Muscle of arm (tissue), 12 donors: Measurements from ENCODE around the gene FOXP3. TPM values are rescaled to one million over a fixed set of nuclear protein-coding genes. Genes with fewer than 3 reads are reported as not detected.

Source experiments
- DNase-seq: peaks from one replicate; pipeline ENCODE4 v3.0.0-alpha.2; 2013
- polyA plus RNA-seq, 12 donors: library from polyadenylated mRNA; unstranded; fragments of 120-200 nt; gene quantifications; one replicate each; pipeline ENCODE4 v1.2.1, GENCODE V29; 2013; ENCODE audit not compliant: insufficient read length in 12 of 12

The FOXP3 gene
- polyA plus RNA-seq, 12 donors = 0.25 to 1.9 (median 0.47) TPM; not detected in 2

DNA sequence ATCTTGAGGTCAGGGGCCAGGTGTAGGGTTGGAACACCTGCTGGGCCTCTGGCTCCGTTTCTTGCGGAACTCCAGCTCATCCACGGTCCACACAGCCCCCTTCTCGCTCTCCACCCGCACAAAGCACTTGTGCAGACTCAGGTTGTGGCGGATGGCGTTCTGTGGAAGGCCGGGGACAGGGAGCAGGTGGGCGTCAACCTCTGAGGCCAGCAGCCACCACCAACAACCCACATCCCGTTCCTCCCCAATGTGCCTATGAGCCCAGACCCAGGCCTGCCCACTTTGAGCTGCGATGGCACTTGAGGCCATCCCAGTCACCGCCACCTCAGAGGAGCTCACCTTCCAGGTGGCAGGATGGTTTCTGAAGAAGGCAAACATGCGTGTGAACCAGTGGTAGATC is 13.2 kb downstream of the FOXP3 start:
- no peak for DNase-seq

DNA sequence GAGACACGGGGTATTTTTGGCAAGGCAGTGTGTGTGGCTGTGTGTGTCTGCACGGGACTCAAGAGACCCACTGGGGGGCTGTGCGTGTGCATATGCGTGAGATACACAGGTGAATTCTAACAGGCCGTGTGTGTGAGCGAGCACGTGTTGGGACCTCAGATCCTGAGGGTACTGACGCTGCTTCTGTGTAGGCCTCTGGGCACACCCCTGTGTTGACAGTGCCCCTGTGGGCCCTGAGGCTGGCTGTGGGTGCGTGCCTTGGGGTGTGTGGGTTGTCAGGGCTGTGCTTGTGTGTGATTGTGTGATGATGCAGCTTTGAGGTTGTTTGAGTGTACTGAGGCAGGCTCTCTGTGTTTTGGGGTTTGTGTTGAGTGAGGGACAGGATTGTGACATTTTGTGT is 13.9 kb downstream of the FOXP3 start:
- no peak for DNase-seq

DNA sequence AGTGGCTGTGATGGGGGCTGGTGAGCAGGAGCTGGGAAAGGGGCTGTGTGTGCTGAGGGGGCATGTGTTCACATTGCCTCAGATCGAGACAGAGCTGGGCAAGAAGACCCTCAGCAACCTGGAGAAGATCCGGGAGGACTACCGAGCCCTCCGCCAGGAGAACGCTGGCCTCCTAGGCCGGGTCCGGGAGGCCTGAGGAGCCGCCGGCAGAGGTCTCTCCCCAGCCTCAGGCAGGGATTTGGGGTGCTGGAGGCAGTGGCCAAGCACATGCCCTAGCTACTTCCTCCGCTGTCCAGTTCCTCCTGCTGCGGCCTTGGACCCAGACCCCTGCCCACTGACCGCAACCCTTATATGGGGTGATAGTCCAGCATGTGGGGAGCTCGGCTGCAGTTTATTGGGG is 14.4 kb downstream of the FOXP3 start:
- DNase-seq = no peak

DNA sequence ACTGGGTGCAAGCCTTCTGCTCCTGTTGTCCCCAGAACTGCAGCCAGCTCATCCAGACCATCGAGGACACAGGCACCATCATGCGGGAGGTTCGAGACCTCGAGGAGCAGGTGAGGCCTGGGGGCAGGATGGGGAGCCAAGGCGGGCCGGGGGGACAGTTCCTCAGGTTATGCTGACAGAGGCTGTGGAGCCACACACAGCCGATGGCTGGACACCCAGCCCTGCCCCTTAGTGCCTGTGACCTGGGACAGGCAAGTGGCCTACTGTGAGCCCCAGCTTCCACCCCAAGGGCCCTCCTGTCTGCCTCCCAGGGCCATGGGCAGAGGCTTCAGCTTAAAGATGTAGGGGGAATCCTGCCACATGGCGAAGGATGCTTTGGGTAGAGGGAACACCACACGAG is 14.9 kb downstream of the FOXP3 start:
- DNase-seq = no peak

DNA sequence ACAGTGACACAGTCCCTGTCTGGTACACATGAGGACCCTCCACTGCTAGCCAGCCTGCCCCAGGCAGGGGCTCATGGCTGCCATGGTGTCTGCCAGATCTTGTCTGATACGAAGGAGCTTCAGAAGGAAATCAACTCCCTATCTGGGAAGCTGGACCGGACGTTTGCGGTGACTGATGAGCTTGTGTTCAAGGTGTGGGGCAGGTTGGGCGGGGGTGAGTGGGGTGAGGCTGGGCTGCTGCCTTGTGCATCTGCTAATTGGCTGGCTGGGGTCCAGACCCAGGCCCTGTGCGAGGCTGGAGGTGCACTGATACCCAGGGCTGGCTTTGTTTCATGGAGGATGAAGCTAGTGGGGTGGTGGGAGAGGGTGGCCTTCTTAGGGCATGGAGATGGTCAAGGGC is 15.4 kb downstream of the FOXP3 start:
- DNase-seq = no peak

DNA sequence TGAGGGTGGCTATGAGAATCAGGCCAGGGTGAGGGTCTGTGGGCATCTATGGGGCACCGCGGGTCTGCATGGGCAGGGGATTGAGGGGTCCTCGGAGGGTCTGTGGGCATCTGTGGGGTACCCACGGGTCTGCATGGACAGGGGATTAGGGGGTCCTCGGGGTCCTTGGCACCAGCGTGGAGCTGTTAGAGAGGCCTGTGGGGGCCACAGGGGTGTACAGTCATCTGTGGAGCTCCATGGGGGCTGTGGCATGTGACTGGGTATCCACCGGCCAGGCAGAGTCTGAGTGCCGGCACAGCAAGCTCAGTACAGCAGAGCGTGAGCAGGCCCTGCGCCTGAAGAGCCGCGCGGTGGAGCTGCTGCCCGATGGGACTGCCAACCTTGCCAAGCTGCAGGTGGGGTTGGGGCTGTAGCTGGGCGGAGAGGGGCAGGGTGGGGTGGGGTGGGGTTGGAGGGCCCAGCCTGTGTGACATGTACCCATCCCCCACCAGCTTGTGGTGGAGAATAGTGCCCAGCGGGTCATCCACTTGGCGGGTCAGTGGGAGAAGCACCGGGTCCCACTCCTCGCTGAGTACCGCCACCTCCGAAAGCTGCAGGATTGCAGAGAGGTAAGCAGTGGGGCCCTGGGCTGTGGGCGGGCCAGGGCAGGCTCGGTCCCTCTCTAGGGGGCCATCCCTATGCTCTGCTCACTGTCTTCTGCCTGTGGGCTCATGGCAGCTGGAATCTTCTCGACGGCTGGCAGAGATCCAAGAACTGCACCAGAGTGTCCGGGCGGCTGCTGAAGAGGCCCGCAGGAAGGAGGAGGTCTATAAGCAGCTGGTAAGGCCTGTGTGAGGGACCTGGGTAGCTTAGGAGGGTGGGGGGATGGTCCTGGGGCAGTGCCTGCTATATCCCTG is 16.3 kb downstream of the FOXP3 start:
- DNase-seq = no peak

DNA sequence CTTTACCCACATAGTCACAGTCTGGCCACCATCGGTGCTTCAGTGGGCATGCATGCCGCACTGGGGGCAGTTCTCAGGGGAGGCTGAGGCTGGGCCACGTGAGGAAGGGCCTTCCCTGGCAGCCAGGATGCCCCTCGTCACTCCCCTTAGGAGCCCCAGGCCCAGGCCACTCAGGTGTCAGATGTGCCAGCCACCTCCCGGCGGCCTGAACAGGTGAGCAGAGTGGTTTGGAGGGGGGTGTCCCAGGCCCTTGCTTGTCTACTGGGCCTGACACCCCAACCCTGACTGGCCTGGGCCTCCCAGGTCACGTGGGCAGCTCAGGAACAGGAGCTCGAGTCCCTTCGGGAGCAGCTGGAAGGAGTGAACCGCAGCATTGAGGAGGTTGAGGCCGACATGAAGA is 17.2 kb downstream of the FOXP3 start:
- DNase-seq = no peak

DNA sequence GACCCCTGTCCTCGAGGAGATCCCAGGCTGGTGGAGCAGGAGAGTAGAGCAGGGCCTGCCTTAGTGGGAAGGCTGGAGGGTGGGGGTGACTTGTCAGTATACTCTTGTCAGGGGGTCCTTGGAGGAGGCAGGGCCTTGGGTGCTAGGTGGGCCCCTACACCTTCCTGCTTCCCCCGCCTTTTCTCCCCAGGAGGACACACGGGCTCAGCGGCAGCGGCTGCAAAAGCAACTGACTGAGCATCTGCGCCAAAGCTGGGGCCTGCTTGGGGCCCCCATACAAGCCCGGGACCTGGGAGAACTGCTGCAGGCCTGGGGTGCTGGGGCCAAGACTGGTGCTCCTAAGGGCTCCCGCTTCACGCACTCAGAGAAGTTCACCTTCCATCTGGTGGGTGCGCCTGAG is 18.0 kb downstream of the FOXP3 start:
- DNase-seq = no peak

DNA sequence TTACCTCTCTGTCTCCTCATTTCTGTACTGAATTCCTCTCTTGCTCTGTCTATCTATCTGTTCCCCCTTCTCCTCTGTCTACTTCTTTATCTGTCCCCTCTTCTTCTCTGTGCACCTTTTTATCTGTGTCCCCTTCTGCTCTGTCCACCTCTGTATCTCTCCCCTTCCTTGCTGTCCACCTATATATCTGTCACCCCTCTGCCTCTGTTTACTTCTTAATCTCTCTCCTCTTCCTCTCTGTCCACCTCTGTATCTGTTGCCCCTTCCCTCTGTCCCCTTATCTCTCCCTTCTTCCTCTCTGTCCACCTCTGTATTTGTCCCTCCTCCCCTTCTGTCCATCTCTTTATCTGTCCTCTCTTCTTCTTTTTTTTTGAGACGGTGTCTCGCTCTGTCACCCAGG is 20.3 kb downstream of the FOXP3 start:
- DNase-seq = no peak

DNA sequence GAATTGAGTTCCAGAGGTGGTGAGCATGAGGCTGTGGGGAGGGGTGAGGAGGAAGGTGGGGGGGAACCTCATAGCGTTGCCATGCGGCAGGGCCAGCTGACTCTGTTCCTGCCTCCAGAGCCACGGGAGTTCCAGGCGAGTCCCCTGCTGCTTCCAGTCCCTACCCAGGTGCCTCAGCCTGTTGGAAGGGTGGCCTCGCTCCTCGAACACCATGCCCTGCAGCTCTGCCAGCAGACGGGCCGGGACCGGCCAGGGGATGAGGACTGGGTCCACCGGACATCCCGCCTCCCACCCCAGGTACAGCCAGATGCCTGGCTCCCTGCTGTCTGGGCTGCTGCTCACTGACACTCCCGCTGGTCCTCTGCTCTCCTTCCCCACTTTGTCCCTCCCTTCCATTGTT is 21.3 kb downstream of the FOXP3 start:
- no peak for DNase-seq

DNA sequence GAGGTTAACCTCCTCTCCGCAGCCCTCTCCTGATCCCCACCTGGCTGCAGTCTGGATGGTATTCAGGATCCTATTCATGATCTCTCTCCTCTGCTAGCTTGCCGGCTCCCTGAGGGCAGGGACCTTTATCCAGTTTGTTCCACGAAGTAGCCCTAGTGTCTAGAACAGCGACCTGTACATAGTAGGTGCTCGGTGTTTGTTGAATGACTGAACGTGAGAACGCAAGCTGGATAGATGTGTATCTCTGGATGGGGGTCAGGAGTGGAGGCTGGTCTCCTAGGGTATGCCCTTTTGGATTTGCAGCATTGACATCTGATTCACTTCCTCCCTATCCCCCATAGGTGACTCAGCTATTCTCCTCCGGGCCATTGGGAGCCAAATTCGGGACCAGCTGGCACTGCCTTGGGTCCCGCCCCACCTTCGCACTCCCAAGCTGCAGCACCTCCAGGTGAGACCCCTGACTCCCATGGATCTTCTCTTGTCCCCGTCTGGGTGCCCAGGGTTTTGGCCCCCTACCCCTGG is 21.9 kb downstream of the FOXP3 start:
- DNase-seq = no peak

DNA sequence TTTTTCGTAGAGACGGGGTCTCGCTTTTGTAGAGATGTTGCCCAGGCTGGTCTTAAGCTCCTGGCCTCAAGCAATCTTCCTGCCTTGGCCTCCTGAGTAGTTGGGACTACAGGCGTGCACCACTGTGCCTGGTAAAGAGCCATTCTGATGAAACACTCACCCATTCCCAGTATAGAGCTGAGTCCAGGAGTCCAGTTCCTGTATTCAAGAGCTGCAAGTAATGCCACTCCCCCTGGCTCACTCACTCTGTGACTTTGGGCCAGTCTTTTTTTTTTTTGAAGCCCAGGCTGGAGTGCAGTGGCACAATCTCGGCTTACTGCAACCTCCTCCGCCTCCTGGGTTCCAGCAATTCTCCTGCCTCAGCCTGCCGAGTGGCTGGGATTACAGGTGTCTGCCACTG is 25.8 kb downstream of the FOXP3 start:
- no peak for DNase-seq

DNA sequence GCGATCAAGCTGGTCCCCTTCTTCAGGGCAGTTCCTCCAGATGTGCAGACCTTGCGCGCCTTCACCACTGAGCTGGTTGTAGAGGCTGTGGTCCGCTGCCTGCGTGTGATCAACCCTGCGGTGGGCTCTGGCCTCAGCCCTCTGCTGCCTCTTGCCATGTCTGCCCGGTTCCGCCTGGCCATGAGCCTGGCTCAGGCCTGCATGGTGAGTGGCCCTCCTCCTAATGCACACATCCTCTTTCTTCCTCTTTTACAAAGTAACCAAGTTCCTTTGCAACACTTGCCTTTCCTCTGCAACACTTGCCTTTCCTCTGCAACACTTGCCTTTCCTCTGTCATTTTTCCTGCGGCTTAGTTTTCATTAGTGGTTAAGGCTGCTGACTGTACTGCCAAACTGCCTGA is 27.4 kb downstream of the FOXP3 start:
- DNase-seq = no peak

DNA sequence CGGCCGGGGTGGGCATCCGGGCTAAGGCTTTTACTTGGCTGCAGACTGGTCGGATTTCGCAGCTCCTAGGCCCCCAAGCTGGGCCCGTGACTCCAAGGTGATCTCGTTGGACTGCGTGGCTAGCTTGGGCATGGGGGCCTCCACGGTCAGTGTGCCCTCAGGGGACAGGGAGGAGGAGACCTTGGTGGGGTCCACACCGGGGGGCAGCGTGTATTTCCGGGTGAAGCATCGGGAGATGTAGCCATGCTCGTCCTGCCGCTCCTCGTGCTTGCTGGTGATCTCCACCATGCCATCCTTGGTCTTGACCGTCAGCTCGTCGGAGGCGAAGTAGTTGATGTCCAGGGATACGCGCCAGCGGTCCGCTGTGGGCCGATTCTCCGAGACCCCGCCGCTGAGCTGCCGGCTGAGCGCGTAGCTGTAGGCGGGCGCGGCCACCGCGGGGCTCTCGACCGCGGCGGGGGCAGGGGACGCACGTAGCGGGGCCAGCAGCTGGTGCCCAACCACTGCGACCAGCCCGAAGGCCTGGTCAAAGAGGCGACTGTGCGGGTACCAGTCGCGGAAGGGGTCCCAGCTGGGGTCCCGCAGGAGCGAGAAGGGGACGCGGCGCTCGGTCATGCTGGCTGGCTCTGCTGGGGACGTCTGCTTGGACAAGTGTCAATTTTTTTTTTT is 30.5 kb downstream of the FOXP3 start:
- DNase-seq = no peak

DNA sequence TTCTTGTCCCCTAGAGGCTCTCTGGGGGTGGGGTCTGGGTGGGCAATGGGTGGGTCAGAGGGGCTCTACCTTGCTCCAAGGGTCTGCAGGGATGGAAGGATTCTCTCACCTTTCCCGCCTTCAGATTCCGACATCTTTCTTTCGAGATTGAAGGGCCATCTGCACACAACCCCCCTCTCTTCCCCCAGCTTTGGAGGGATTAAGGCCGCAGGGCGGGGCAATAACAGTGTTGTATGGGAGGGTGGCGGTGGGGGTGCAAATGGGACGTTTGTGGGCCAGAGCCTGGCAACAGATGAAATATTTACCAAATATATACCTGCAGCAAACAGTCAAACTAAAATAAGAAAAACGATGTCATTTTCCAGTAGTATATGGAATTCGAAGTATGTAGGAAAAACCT is 31.3 kb downstream of the FOXP3 start, which contains the start of gene CACNA1F:
Gene CACNA1F, minus strand, starts transcription at position 165 of the 400 bp plus-strand sequence. Its CDS starts 31 bp downstream, at position 134.
- no peak for DNase-seq

DNA sequence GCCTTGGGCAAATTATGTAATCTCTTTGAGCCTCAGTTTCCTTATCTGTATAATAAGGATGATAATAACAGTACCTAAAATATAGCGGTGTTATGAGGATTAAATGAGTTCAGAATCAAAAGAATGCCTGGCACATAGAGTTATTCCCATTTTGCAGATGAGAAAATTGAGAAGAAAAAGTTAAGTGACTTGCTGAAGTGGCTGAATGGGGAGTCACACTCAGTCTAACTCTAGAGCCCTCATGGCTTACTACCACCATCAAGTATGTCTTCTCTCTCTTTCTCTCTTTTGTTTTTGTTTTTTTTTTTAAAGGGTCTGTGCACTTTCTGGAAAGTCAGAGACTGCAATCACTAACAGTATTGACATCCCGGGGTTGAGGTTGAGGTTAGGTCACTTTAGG is 32.0 kb downstream of the FOXP3 start:
- DNase-seq = no peak

DNA sequence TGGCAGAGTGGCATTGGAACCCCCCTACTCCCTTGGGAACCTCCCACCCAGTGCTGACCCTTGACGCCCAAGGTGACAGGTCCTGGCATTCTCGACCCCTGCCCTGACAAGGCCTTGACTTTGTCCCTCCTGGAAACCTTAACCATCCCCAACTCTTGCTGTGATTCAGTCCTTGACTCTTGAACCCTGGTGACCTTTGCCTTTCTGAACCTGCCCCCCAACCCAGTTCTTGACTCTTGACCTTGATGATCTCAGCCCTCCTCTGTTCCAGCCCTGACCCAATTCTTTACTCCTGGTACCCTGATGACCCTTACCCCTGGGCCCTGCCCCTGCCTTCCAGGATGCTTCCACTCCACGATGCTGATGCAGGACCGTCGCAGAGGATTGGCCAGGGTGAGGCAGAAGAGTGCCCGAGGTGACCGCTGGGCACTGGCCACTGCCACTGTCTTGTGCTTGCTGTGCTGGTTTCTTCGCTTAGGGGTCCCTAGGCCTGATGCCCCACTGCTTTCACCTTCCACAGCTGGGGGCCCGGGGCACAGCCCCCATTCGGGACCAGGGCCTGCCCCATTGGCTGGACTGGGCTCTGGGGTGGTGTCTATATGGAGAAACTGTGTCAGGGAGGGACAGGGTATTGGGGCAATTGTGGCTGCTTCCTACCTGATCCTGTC is 33.0 kb downstream of the FOXP3 start:
- DNase-seq = no peak

DNA sequence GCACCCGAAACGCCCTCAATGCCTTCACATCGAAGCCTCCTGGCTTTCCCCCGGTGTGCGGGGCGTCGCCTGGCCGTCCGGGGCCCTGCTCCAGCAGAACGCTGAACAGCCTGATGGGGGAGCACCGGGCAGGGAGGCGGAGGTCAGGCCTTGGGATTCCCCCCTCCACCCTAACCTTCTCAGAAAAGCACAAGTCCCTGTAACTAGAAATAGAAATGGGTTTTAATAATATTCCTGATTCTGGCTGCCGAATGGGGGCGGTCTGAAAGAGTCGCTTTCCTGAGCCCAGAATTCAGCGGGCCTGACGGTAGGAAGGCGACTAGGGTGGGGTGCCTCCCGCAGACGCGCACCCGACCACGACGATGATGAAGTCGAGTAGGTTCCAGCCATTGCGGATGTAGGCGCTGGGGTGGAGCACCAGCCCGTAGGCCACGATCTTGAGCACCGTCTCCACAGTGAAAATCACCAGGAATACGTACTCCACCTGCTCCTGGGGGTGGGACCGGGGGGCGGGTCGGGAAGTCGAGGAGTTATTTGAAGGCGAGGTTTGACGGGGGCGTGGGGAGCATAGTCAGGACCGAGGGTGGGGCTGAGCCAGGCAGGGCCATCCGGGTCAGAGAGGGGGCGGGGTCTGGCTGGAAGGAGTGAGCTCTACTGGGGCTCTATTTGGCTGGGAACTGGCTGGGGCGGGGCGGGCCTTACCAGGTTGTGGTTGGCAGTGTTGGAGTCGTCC is 33.8 kb downstream of the FOXP3 start:
- no peak for DNase-seq

DNA sequence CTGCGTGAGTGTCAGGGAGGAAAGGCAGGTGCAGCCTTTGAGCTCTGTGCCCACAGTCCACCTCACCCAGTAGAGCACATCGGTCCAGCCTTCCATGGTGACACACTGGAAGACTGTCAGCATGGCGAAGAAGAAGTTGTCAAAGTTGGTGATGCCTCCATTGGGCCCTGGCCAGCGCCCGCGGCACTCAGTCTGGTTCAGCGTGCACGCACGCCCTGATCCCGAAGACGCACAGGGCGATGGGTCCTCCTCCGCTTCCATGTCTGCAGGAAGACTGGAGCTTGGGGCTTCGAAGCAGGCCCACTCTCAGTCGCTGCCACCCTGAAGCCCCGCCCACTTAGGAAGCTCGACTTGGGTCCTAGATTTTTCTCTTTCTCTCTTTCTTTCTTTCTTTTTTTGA is 36.3 kb downstream of the FOXP3 start:
- no peak for DNase-seq

DNA sequence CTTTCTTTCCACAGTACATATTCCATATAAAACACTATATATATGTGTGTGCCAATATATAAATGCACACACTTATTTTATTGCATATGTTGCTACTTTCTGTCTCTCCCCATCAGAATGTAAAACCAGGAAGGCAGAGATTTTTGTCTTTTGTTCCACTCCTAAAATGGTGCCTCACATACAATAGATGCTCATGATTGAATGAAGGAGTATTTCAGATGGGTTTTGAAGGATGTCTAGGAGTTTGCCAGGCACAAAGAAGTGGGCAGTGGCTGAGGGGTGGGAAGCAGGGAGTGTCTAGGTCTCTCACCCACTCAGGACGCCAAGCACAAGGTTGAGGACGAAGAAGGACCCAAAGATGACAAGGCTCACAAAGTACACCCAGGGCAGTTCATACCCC is 36.8 kb downstream of the FOXP3 start:
- DNase-seq = no peak

DNA sequence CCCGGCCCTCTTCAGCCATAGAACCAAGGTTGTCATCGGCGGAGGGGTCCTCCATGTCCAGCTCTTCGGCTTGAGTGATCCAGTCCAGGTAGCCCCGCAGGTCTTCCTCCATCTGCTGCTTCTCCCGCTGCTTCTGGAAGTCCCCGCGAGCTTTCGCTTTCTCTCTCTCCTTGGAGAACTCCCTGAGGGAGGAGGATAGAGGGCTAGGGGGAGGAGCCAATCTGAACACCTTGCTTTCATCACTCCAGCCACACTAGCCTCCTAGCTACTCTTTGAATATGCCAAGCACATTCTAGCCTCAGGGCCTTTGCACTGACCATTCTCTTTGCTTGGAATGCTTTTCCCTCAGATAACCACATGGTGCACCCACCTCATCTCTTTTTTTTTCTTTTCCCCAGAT is 37.6 kb downstream of the FOXP3 start:
- no peak for DNase-seq

DNA sequence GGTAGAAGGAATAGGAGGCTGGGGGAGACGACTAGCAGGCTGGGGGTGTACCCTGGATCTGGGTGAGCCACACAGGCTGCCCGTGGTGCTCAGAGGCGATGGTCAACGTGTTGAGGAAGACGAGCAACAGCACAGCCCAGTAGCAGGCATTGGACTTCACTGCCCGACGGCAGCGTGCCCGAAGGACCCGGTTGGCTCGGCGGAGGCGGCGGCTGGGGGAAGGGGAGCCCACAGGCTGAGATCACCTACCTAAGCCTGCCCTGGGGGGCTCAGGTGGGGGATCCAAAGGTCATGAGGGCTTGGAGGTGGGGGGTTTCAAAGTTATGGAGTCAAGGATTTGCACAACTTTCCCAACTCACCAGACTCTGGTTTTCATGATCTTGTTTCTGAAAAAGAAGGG is 38.7 kb downstream of the FOXP3 start:
- DNase-seq = no peak
